ENCODE data around the gene ITM2B. TPM values are rescaled to one million over a fixed set of nuclear protein-coding genes. Genes with fewer than 3 reads are reported as not detected.

ITM2B gene
- 76.5 and 145 TPM in 2 replicates for total RNA-seq

DNA sequence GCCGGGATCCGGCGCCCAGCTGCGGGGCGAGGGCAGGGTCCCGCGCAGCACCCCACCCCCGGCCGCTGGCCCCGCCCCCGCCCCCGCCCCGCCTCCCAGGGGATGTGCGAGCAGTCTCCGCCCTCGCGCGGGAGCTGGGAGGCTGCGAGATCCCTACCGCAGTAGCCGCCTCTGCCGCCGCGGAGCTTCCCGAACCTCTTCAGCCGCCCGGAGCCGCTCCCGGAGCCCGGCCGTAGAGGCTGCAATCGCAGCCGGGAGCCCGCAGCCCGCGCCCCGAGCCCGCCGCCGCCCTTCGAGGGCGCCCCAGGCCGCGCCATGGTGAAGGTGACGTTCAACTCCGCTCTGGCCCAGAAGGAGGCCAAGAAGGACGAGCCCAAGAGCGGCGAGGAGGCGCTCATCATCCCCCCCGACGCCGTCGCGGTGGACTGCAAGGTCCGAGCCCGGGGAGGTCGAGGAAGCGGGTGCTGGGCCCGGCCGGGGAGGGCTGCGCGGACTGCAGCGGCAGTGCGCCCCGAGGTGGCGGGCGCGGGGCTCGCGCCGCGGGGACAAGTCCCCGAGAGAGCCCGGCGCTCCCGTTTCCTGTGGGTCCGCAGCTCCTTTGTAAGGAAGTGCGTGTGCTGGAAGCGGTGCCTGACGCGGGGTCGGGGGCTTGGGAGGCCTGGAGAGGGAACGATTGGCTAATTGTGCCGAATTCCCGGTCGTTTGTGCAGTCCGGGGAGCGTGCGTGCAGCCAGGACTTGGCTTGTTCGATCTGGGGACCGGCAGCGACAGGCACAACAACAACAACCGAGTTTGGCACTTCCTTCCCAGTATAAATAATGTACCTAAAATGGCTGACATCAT lies at the start of gene ITM2B:
Gene ITM2B, plus strand, starts transcription at position 161 of the 843 bp plus-strand sequence. Its CDS starts 155 bp downstream, at position 316.

GRCh38 chr13:48303359-48304142 lies 70.5 kb downstream of the ITM2B start, which contains the start of gene RB1:
Gene RB1, plus strand, starts transcription at chr13:48303751. Its CDS starts 162 bp downstream, at chr13:48303913.

Other genes starting within 250 kb of the ITM2B start
- 46.8 and 56.7 TPM in 2 replicates for gene SUCLA2, start 231.9 kb upstream of the ITM2B start, total RNA-seq
- gene NUDT15, start 195.5 kb upstream of the ITM2B start, total RNA-seq, result 6.5 and 12.5 TPM in 2 replicates
- 23.0 and 24.4 TPM in 2 replicates for gene MED4, start 138.1 kb upstream of the ITM2B start, total RNA-seq
- 11.7 and 14.0 TPM in 2 replicates for gene RB1, start 70.5 kb downstream of the ITM2B start, total RNA-seq
- gene LPAR6, start 179.9 kb downstream of the ITM2B start, total RNA-seq, result 3.2 and 7.9 TPM in 2 replicates

All from bronchial smooth muscle cell (primary cell).